T47D (cell line): Measurements from ENCODE around the gene SPRED1.

Experiments used
- DNase-seq, 2 experiments: peaks; one replicate each; pipeline versions ENCODE4 v3.0.0 to v3.0.0-alpha.2; 2011 to 2012; ENCODE audit warnings: low read depth in 1 of 2, low spot score in 1 of 2
- JUND ChIP-seq: IDR thresholded peaks from 2 replicates; pipeline ENCODE4 v1.6.1; 2012; ENCODE audit warnings: low read depth
- in situ Hi-C: cut with HindIII; loops from 2 replicates; pipeline ENCODE4 v1.10.0; 2016; ENCODE audit warnings: low sequenced_read_pairs, low pct_unique_long_range_greater_than_20kb

The SPRED1 gene

DNA sequence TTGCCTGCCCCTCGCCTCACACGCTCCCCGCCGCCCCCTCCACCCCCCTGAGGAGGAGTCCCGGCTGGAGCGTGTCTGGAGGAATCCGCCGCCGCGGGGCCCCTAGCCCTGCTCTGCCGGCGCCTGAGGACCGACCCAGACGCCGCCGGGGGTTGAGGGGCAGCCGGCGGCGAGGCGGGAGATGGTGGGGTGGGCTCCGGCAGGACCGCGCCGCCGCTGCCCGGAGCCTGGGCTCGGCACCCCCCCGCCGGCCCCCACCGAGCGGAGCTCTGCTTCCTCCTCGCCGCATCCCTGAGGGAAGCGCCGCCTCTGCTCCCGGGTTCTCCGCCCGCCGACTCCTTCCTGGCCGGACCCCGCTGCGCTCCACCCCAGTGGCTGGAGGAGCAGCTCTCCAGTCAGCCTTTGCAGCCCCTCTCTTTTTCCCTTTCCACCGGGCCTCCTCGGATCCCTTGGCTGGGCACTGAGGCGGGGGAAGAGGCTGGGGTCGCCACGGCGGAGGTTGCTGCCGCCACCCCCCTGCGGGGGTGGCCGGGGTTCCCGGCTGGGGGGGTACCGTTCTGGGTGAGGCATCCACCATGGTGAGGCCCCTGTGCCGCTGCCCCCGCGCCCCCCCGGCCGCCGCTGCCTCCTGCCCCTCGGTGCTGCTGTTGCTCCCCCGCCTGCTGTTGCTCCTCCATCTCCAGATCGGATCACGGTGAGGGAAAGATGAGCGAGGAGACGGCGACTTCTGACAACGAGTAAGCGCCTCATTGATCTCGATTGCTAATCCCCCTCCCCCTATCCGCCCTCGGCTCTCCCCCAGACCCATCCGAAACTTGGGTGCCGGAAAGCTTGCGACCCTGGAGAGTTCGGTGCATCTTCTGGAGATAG lies at the start of gene SPRED1:
TSS of gene SPRED1 (plus strand) at position 356 of the 870 bp plus-strand sequence. CDS start at position 706, 350 bp downstream.
- no peak for TF ChIP-seq JUND
- in situ Hi-C loops, result no loop called here
- peak in 1 of 2 experiments; percentile 58 for DNase-seq

DNA sequence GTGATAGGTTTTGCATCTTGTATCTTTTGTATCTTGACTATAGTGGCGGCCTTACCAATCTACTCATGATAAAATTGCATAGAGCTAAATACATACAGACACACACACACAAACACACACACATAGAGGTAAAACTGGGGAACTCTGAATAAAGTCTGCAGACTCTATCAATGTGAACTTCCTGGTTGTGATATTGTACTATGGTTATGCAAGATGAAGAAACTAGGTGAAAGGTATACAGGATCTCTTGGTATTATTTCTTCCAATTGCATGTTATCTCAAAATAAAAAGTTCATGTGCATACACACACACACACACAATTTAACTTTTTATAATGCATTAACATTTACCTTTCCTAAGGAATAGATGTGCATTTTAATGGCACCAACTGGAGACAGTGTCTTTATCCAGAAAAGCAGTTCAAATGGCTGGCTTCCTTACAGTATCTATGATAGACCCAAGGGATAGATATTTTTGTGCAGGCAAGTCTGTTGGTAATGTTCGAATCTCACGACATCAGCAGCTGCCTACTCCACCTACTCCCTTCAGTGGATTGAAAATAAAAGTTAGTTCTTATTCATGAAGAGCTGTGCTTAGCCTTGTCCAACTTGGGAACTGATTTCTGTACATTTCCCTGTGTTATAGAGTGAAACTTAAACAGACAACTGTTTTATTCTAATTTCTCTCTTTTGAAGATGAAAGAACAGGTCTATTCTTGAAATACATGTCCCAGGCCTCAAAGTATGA lies 46.9 kb upstream of the SPRED1 start:
- in situ Hi-C loops, result no loop called here
- no peak for TF ChIP-seq JUND

DNA sequence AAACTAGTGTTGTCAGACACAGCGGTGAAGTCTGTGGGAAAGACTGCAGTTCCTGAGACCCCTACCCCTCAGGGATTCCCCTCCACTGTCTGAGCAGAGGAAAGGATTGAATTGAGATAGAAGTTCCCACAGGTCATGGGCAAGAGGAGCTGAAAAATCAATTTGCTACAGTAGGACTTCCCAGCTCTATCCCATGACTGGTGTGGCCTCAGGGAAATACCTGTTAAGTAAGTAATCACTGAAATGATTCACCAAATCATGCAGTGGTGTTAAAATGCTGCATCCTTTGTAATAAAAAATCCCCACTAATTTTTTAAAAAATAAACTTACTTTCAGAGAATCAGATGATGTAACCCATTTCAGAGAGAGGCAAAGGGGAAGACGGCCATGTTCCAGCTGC lies 45.0 kb upstream of the SPRED1 start:
- no peak for TF ChIP-seq JUND
- DNase-seq, result no peak
- in situ Hi-C loops, result no loop called here

More for the DNA sequence above, 46.9 kb upstream of the SPRED1 start:
- no peak for DNase-seq

DNA sequence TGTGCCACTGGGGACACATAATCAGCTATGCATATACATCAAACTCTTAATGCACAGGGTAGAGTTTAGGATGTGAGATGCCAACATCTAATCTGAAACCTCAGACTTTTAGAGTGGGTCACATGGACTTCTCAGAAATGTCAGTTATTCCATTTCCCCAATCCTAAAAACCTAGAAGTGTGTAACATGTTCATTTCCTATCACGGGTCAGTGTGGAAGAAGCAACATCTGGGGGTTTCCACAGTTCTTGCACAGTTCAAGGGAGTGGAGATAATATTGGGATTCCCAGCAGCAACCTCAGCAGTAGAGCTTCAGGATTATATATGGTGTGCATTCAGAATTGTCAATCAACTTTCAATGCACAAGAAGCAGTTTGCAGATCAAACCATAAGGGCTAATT lies 44.4 kb upstream of the SPRED1 start:
- no peak for DNase-seq
- in situ Hi-C loops, result no loop called here
- TF ChIP-seq JUND, result no peak

DNA sequence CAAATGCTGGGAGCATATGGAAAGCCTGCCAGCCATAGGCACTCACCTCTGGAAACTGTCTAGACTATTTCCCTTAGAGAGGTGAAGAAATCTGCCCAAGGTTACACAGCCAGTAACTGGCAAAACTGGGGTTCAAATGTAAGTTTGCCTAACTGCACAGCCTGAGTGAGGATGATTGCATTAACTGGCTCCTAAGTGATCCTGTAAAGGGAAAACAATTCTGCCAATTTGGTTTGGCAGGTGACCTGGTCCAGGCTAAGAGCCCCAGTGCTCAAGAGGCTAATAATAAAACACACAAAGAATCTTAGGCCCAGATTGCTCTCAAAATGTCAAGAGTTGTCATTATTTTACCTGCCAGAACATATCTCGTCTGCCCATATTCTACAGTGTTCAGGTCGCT lies 43.9 kb upstream of the SPRED1 start:
- in situ Hi-C loops, result no loop called here
- DNase-seq, result no peak
- TF ChIP-seq JUND, result no peak

DNA sequence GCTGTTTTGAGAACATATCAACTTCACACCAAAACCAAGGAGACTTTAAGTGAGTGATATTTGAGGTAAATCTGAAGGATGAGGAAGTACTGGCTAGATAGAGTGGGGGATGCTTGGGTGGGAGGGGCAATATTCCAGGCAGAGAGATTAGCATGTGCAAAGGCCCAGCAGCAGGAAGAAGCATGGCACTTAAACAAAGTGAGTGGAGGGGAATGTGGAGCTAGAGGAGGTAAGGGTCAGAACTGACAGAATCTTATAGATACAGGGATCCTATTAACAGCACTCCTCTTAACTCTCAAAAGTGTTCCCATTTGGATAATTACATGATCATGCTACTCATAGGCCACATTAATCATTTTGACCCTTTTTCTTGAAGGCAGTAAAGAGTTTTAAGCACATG lies 41.4 kb upstream of the SPRED1 start:
- TF ChIP-seq JUND, result no peak
- in situ Hi-C loops, result no loop called here
- DNase-seq, result no peak

DNA sequence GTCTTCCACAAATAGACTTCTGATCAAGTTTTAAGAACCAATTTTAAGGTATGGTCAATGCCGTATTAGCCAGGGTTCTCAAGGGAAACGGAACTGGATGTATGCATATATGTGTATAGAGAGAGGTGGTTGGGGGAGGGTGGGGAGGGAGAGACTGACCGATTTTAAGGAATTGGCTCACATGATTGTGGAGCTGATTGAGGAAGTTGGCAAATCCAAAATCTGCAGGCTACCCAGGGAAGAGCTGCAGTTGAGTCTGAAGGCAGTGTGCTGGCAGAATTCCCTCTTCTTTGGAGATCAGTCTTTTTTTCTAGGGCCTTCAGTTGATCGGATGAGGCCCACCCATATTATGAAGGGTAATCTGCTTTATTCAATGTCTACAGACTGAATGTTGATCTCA lies 40.8 kb upstream of the SPRED1 start:
- in situ Hi-C loops, result no loop called here
- no peak for DNase-seq
- no peak for TF ChIP-seq JUND

DNA sequence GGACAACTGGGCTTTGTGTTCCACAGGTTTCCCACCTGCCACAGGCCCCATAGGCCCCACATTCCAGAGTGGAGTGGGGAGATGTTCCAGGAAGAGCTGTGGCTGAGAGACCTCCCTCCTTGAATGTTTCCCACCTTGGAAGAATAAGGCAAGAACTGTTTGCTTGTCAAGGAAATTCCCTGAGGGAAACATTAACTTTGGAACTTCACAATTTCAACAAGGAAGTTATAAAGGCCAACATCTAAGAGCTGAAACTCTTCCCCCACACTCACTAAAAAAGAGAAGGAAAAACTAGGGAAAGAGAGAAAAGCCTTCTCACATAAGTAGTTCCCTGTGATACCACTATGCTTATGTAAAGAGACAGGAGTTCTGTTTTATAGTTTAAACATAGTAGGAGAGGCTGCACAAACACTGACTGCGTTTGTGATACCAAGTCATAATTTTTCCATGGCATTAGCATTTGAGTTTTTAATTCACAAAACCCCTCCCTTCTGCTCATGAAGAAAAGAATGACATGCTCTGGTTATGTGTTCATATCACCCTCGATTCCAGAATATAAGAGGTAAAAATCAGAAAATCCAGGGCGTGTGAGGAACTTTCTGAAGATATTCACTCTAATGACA lies 39.8 kb upstream of the SPRED1 start:
- in situ Hi-C loops, result no loop called here
- DNase-seq, result no peak
- TF ChIP-seq JUND, result no peak

DNA sequence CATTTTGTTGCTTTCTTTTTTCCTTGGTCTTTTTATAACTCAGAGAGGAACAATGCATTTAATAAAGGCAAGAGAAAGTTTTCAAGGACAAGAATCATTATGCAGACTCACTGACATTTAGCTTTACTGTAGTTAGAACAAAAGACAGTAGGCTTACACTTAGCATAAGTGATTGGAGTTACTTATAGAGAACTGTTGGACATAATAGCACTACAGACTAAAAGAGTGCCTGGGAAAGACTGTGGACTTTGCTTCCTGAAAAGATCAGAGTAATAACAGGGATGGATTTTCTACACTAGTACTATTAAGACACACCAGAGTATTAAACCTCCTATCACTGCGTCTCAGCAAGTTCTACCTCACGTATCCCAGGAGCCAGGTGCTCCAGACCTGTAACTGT lies 39.3 kb upstream of the SPRED1 start:
- in situ Hi-C loops, result no loop called here
- DNase-seq, result no peak
- no peak for TF ChIP-seq JUND

DNA sequence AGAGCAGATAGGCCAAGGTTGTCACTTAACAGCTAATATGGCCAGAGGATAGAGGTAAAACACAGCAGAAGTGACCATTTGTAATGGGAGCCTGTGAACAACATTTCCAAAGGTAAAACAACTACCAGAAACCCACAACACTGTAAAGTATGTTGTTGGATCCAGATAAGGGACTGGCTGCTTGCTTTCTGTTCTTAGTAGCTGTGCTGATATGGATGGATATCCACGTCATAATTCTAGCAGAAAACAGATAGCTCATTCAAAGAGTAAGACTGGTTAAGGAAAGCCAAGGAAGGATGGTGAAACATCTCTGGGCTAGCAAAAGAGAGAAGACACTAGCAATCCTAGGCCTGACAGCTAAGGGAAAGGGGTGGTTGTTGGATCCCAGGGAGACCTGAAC lies 36.9 kb upstream of the SPRED1 start:
- TF ChIP-seq JUND, result no peak
- no peak for DNase-seq
- in situ Hi-C loops, result no loop called here

DNA sequence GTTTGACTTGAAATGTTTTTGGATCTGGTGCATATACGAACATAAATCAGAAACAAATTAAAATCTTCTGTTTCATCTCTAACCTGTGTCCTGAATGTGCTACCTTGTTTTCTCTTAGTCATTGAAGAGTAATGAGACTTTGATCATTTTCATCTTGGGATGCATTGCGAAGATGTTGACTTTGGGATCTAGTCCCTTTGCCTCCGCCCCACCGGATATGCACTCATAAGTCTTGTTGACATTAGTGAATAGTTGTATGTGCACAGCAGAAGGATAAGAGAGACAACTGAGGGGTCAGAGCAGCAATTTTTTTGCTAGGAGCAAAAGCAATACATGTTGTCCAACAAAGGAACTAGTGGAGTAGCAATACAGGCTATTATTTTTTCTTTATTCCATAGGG lies 35.9 kb upstream of the SPRED1 start:
- DNase-seq, result peak in 1 of 2 experiments; percentile 74
- in situ Hi-C loops, result no loop called here
- TF ChIP-seq JUND, result no peak

DNA sequence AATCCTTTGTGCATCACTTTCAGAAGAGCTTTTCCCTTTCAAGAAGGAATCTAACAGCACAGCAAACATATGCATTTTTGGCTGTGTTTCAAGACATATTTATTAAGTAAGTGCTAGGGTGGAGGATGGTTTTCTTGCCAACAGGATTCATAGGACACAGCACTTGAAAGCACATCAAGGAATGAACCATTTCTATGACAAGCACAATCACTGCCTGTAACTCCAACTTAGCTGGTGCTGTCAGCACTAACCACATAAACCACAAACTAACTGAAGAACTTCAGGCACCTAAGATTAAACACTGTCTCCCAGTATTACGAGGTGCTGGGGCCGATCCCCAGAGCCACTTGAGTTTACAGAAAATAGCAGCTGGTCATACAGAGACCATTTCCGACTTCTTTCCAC lies 35.4 kb upstream of the SPRED1 start:
- TF ChIP-seq JUND, result no peak
- in situ Hi-C loops, result no loop called here
- peak in 1 of 2 experiments; percentile 45 for DNase-seq
